HG03135 (cell line): ENCODE measurements around the gene DUSP14.
A peak's percentile ranks its signal among the peaks of the same experiment; 100 is the strongest.
"Not testable (repeated sequence)": the region's sequence is repeated elsewhere in the genome, so short reads cannot be mapped to it uniquely, and the experiment has no call there.

ENCODE experiments used
- ATAC-seq: cut with Tn5 transposase; IDR thresholded peaks from one replicate; pipeline ENCODE4 v1.9.1; 2021; ENCODE audit warnings: mild to moderate bottlenecking, moderate library complexity; ENCODE audit not compliant: unreplicated experiment

The DUSP14 gene, protein sequence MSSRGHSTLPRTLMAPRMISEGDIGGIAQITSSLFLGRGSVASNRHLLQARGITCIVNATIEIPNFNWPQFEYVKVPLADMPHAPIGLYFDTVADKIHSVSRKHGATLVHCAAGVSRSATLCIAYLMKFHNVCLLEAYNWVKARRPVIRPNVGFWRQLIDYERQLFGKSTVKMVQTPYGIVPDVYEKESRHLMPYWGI

DNA sequence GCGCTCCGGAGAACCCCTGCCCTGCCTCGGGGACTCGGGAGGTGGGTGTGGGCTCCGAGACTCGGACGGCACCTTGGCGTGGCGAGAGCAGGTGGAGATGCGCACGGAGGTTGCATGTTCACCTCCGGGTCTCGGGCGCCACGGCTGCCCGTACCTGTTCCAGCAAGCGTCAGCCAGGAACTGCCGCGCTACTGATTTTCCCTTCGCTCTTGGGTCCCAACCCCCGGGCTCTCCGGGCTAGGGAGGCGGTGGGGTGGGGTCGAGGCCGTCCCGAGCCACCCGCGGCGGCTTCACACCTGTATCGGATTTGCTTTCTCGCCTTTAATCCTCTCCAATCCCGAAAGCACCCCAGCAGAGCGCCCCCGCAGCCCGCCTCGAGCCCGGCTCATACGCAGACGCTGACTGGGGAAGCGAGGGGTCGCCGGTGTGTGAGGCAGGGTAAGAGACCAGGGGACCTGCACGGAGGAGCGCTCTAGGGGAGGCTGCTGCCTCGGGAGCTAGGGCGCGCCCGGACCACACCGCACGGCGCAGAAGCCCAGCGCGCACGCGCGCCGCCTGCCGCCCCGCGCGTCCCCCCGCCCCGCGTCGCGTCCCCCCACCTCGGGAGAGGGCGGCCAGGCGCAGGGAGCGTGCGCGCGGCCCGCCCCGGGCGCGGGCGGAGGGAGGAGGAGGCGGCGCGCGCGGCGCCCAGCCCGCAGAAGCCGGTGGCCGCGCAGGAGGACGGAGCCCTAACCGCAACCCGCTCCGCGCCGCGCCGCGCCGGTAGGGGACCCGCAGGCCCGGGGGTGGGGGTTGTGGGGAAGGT, at the start of gene DUSP14:
TSS of gene DUSP14 (plus strand) at position 695 of the 805 bp plus-strand sequence. CDS start 22,382 bp downstream, outside the sequence.
- peak; percentile 73 for ATAC-seq

DNA sequence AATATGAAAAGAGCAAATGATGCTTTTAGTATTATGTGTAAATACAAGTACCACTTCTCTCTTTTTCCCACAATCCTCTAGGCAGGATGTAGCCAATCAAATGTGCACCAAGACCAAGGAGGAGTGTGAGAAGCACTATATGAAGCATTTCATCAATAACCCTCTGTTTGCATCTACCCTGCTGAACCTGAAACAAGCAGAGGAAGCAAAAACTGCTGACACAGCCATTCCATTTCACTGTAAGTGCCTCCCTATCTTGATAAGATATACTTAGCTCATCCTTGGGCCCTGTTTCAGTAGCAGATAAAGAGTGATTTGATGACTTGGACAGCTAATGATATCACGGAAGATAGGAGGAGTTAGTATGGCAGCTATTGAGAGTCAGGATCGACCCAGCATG, 49.3 kb upstream of the DUSP14 start:
- no peak for ATAC-seq

GRCh38 chr17:37441369-37442014, 48.2 kb upstream of the DUSP14 start:
- not testable (repeated sequence) for ATAC-seq

DNA sequence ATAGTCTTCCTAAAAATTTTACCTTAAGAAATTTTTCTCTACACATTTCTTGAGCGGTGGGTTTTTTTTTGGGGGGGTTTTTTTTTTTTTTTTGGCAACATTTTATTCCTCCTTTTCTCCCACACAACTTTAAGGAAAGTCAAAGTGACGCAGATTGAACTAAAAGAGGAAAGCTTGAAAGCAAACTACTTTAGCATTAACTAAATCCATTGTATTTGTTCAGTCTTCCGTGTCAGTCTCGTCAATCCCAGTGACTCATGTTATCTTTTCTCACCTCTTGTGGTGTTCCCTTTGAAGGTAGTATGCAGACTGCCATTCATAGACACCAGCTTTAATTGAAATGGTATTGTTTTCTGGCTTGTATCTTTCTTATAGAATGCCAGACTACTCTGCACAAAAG, 43.7 kb upstream of the DUSP14 start:
- no peak for ATAC-seq

- no peak for ATAC-seq
Observed at GRCh38 chr17:37447641-37448040, 42.0 kb upstream of the DUSP14 start.

GRCh38 chr17:37450112-37450511, 39.6 kb upstream of the DUSP14 start:
- no peak for ATAC-seq

GRCh38 chr17:37457801-37458200, 31.9 kb upstream of the DUSP14 start:
- ATAC-seq, result not testable (repeated sequence)

DNA sequence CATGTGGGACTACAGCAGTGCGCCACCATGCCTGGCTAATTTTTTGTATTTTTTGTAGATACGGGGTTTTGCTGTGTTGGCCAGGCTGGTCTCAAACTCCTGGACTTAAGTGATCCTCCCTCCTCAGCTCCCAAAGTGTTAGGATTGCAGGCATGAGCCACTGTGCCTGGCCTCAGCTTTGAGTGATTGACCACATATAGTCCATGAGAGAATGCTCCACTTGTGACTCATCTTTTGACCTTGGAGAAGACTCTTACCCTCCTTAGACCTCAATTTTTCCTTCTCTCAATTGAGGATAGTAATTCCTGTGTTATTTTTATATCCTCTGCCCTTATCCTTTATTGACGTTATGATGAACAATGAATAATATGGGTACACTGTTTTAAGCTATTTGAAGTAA, 30.9 kb upstream of the DUSP14 start:
- ATAC-seq, result no peak

GRCh38 chr17:37461668-37462067, 28.0 kb upstream of the DUSP14 start:
- ATAC-seq, result no peak

- no peak for ATAC-seq
Observed at GRCh38 chr17:37462492-37462891, 27.2 kb upstream of the DUSP14 start.

DNA sequence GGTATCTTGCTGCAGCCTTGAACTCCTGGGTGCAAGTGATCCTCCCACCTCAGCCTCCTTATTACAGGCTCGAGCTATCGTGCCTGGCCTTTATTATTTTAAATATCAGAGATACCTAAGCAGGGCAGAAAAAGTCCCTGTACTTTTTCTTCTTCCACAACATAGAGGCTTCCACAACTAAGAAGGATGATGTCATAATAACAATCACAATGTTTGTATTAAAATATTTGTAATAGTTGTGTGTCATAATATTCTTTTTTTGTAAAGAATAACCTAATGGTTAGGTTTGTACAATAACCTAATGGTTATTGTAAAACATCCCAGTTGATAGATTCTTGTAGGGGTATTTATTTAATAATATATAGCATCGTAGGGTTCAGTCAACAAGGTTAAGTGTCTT, 26.7 kb upstream of the DUSP14 start:
- ATAC-seq, result no peak

DNA sequence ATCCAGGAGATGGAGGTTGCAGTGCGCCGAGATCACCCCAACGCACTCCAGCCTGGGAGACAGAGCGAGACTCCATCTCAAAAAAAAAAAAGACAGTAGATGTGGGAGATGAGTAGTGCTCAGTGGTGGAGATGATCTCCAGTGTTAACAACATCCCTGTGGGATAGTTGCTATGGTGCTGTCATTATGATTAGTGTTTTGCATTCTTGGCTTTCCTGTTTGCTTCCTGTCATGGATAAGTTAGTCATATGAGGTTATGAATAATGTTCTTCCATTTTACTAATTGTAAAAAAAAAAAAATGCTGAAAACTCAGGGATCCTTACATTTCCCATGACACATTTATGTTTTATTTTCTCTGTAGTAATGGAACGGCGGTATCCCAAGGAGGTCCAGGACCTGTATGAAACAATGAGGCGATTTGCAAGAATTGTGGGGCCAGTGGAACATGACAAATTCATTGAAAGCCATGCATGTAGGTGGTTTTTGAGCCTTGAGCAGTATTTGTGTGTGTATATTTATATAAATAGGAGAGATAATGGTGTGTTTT, 24.5 kb upstream of the DUSP14 start:
- ATAC-seq, result no peak

DNA sequence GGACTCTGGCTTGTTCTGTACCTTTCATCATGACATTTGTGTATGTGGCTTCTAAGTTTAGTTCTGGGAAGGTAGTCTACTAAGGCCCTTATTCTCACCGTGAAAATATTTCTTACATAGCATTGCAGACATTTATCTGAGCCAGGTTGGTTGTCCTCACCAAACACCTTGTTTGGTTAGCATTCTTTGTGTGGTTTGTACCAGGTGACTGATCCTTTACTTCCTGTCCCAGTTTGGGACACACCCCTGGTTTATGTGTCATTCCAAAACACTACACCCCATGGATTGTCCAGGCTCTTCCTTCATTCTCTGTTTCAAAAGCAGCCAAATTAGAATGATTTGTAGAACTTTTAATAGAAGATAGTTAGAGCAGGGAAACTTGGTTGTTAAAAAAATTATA, 23.2 kb upstream of the DUSP14 start:
- ATAC-seq, result no peak

GRCh38 chr17:37470181-37470580, 19.5 kb upstream of the DUSP14 start:
- no peak for ATAC-seq

- ATAC-seq, result no peak
Observed at GRCh38 chr17:37475731-37476420, 13.8 kb upstream of the DUSP14 start.

DNA sequence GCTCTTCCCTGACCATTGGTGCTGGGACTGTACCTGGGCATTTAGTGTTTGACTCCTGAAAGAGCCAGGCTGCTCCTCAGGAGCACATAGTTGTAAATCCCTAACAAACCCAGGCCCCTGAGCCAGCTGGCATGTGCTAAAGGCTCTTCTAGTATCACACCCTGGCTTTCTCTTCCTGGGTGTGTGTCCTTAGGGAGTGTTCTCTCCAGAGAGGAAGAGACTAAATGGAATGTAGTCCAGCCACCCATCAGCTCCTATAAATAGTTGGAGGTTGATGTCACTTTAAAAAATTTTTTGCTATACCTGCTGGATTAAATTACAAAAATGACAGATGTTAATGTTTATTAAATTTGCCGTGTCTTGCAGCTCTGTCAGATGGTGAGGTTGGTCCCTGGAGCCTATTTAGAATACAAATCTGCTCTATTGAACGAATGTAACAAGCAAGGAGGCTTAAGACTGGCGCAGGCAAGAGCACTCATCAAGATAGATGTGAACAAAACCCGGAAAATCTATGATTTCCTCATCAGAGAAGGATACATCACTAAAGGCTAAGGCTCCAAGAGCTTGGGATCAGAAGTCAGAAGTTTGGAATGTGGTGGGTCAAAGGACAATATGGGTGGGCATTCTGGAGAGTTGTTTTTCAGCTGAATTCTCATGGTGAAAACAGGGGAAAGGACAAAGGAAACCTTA, 13.1 kb upstream of the DUSP14 start:
- no peak for ATAC-seq

DNA sequence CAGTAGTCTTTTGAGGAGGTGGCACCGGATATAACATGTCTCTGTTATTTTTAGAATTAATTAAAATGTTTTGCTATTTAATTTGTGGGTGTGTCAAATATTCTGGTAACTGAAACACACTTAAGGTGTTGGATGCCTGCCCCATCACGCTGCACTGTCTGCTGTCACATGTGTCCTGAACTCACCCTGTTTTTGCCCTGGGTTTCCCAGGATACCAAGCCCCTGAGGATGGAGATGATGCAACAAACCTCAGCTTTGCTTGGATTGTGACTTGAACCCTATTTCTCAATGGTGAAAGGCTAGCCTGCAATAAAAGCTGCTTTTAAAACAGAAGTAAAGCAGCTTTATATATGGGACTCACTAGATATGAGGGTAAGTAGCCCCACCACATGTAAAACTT, 11.5 kb upstream of the DUSP14 start:
- no peak for ATAC-seq

DNA sequence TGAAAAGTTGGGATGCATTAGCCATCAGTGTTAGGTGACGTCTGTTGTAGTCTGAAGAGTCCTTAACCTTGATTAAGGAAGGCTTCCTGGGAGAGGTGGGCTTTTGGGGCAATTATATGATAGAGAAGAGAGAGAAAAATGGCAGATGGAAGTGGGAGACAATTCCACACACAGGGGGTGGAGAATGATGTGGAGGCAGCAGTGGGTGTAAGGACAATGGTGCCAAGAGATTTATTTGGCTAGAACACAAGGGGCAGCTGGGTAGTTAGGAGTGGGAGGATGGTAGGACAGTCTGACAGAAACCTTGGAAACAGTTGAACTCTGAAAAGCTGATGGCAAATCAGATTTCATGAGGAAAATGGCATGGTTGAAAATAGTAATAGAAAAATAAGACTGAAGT, 10.7 kb upstream of the DUSP14 start:
- ATAC-seq, result no peak

DNA sequence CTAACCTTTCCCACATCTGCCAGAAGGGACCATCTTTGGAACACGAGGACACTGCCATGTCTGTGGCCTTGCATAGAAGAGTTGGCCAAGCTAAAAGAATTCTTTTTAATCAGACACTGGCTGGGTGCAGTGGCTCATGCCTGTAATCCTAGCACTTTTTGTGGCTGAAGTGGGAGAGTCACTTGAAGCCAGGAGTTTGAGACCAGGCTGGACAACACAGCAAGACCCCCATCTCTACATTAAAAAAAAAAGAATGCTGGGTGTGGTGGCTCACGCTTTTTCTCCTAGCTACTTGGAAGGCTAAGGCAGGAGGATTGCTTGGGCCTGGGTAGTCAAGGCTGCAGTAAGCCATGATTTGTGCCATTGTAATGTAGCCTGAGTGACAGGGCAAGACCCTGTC, 9.3 kb upstream of the DUSP14 start:
- no peak for ATAC-seq

DNA sequence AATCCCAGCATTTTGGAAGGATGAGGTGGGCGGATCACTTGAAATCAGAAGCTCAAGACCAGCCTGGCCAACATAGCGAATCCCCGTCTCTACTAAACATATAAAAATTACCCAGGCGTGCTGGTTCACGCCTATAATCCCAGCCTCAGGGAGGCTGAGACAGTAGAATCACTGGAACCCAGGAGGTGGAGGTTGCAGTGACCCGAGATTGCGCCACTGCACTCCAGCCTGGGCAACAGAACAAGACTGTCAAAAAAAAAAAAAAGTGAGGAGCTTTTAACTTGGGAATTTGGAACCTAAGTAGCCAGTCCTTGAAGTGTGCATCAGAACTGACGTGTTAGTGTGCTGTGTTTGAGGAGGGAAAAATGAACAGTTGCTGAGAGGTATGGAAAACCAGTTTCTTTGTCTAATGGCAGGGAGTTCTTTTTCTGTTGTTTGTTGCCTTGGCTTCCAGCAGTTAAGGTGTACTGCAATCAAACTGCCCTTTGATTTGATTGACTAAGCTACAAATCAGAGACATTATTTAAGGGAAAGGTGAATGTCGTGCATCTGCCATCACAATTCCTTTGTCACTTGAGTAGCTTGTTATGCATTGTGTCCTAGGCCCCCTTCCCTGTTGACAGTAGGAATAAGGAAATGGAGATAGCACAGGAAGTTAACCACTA, 8.6 kb upstream of the DUSP14 start:
- ATAC-seq, result no peak
